Pancreas (tissue), 10 donors: Measurements from ENCODE around the gene NCK1. TPM values are rescaled to one million over a fixed set of nuclear protein-coding genes. Genes with fewer than 3 reads are reported as not detected.
A peak's percentile ranks its signal among the peaks of the same experiment; 100 is the strongest.
"Not testable (repeated sequence)": the region's sequence is repeated elsewhere in the genome, so short reads cannot be mapped to it uniquely, and the experiment has no call there.

Experiments used
- ATAC-seq, 4 donors: fragments of 200-7000 bp; cut with Tn5 transposase; one replicate each; pipeline versions ENCODE4 v1.8.0 to v1.9.1; 2020; ENCODE audit warnings: mild to moderate bottlenecking in 4 of 4, moderate library complexity in 4 of 4
- DNase-seq, 6 donors: peaks; one replicate each; pipeline ENCODE4 v3.0.0-alpha.2; 2020
- FAIRE-seq: peaks from 2 replicates; lab custom pipeline; 2012; peaks lifted over from hg19 to GRCh38; lab: Jason Lieb, UNC
- H3K27ac ChIP-seq, 4 donors: fragments of 200-600 bp; sonication (generic); 1 replicate in 3 of 4; 2 replicates in 1 of 4; pipeline versions ENCODE4 v1.5.0 to v1.8.0; 2020
- H3K27me3 ChIP-seq, 4 donors: fragments of 200-600 bp; one replicate each; pipeline ENCODE4 v1.8.0; 2021
- H3K36me3 ChIP-seq, 3 donors: fragments of 200-600 bp; sonication (generic) in 1 of 3; one replicate each; pipeline versions ENCODE4 v1.5.0 to v1.8.0; 2020 to 2021
- H3K4me1 ChIP-seq, 3 donors: fragments of 200-600 bp; one replicate each; pipeline ENCODE4 v1.8.0; 2021
- H3K4me3 ChIP-seq, 4 donors: fragments of 200-600 bp; sonication (generic) in 2 of 4; one replicate each; pipeline versions ENCODE4 v1.5.0 to v1.8.0; 2020 to 2021
- H3K9me3 ChIP-seq, 4 donors: fragments of 200-600 bp; one replicate each; pipeline ENCODE4 v1.8.0; 2021
- WGBS, 2 donors: extraction: QIAGEN DNeasy Blood & Tissue Kit; methylation state at CpG; one replicate each; pipeline ENCODE4 v1.1.7; 2013; 5-methylcytosine and 5-hydroxymethylcytosine counted together
- intact Hi-C, 3 donors: fragments of 100-400 bp; cut with DNase I; formaldehyde crosslinking; loops; one replicate each; pipeline versions ENCODE4 v1.11.1 to v1.14.2; 2022
- polyA plus RNA-seq, 2 donors: library from polyadenylated mRNA; stranded (reverse); fragments of 200-250 nt; gene quantifications; one replicate each; pipeline ENCODE4 v1.2.3, GENCODE V29; 2013
- total RNA-seq, 6 donors: library from RNA; stranded (reverse); fragmentation: NEBNext Ultra II Directional in 4 of 6; extraction: Animal tissue kit (Norgen Biotek cat#: 25700) in 4 of 6; gene quantifications; one replicate each; pipeline versions ENCODE4 v1.2.1 to v1.2.4, GENCODE V29; 2021 to 2023
- TF ChIP-seq, protein P1 (sequence below), 4 donors: fragments of 200-600 bp; sonication (generic) in 3 of 4; IDR thresholded peaks; one replicate each; pipeline versions ENCODE4 v1.5.0 to v1.8.0; 2021; ENCODE audit warnings: antibody characterized with exemption in 4 of 4
- donor health status: healthy with polysubstance abuse.
- donor health status: DM: no; HTN: no; CAD: no; lungs with moderate emphysema.
- donor health status: DM: no; HTN: no; CAD: no.
- donor health status: control.
- donor health status: control.
- donor health status: Bipolar disorder and iron deficiency.
- donor health status: DM: yes; HTN: yes; CAD: no.
- donor health status: DM: no; HTN: no; CAD: no.
- donor health status: DM: no; HTN: no; CAD: no.
- donor health status: DM: yes; HTN: yes; CAD: no.

The NCK1 gene
- total and polyA plus RNA-seq, 8 donors = 5.4 to 28.3 (median 10.8) TPM

DNA sequence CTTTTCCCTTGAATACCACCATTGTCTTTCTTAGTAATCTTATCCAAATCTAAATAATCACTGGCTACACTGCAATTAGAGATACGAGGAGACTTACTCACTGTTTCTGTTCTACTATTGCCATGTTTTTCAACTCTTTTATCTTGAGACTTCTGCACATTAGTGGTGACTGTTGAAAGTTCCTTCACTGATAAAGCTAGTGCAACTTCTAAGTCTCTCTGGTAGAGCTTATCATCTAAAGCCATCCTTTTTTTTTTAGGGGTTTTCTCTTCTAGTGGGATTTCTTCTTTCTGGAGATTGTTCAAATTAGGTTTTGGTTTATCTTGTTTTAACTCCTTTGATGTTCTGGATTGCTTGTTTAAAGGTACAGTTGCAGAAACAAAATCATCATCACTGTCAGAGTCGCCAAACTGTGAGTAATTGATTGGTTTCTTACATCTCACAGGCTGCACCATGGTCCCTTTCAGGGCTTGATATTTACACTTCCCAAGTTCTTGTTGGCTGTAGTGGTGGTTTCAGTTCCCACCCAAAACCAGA is 37.7 kb downstream of the NCK1 start:
- Histone ChIP-seq H3K36me3 (no peaks in the 10 kb centered on the region), H3K4me3 (no peak overlapping the region), H3K27ac (no peak overlapping the region), H3K9me3 (peaks cover 0 to 4% (median 0%) of the 10 kb centered on the region in 4 donors), H3K27me3 (no peaks in the 10 kb centered on the region), H3K4me1 (peaks cover 0 to 3% (median 2%) of the 10 kb centered on the region in 3 donors)
- DNase-seq (no peak), FAIRE-seq (no peak), ATAC-seq (peak in 1 of 4 donors; percentile 50)
- intact Hi-C loops = no loop called here
- TF ChIP-seq, protein P1, sequence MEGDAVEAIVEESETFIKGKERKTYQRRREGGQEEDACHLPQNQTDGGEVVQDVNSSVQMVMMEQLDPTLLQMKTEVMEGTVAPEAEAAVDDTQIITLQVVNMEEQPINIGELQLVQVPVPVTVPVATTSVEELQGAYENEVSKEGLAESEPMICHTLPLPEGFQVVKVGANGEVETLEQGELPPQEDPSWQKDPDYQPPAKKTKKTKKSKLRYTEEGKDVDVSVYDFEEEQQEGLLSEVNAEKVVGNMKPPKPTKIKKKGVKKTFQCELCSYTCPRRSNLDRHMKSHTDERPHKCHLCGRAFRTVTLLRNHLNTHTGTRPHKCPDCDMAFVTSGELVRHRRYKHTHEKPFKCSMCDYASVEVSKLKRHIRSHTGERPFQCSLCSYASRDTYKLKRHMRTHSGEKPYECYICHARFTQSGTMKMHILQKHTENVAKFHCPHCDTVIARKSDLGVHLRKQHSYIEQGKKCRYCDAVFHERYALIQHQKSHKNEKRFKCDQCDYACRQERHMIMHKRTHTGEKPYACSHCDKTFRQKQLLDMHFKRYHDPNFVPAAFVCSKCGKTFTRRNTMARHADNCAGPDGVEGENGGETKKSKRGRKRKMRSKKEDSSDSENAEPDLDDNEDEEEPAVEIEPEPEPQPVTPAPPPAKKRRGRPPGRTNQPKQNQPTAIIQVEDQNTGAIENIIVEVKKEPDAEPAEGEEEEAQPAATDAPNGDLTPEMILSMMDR (IDR thresholded peaks at IDR 0.05) = no peak
- 73 to 80% methylated on average over 2 of the region's 2 CpGs for WGBS, 2 donors

DNA sequence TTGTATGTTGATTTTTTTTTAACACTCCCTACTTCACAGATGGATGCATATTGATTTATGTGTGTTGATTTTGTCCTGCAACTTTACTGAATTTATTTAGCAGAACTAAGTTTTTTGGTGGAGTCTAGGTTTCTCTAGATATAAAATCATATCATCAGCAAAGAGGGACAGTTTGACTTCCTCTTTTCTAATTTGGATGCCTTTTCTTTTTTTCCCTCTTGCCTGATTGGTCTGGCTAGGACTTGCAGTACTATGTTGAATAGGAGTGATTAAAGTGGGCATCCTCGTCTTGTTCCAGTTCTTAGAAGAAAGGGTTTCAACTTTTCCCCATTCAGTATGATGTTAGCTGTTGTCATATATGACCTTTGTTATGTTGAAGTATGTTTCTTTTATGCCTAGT is 38.7 kb downstream of the NCK1 start:
- DNase-seq, H3K36me3 ChIP-seq, H3K27ac ChIP-seq, H3K27me3 ChIP-seq, intact Hi-C loops, H3K9me3 ChIP-seq, FAIRE-seq, H3K4me1 ChIP-seq, H3K4me3 ChIP-seq: not testable (repeated sequence)
- 96 to 97% methylated on average over 1 of the region's 1 CpG for WGBS, 2 donors
- ATAC-seq = peak in 1 of 4 donors; percentile 47

GRCh38 chr3:136901391-136901790 is 39.4 kb downstream of the NCK1 start:
- no peak overlapping the region for H3K4me3 ChIP-seq
- FAIRE-seq = no peak
- TF ChIP-seq, protein P1 (IDR thresholded peaks at IDR 0.05) = no peak
- intact Hi-C loops = no loop called here
- H3K36me3 ChIP-seq = no peaks in the 10 kb centered on the region
- H3K27ac ChIP-seq = no peak overlapping the region
- H3K27me3 ChIP-seq = no peaks in the 10 kb centered on the region
- no peak for DNase-seq
- no peak for ATAC-seq
- peaks cover 0 to 3% (median 0%) of the 10 kb centered on the region in 3 donors for H3K4me1 ChIP-seq
- H3K9me3 ChIP-seq = peaks cover 0 to 4% (median 0%) of the 10 kb centered on the region in 4 donors
- 59 to 62% methylated on average over 3 of the region's 3 CpGs for WGBS, 2 donors

DNA sequence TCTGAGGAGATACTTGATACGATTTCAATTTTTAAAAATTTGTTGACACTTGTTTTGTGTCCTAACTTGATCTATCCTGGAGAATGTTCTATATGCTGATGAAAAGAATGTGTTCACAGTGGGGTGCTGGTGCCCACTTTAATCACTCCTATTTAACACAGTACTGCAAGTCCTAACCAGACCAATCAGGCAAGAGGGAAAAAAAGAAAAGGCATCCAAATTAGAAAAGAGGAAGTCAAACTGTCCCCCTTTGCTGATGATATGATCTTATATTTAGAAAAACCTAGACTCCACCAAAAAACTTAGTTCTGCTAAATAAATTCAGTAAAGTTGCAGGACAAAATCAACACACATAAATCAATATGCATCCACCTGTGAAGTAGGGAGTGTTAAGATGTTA is 40.5 kb downstream of the NCK1 start:
- ATAC-seq, FAIRE-seq, H3K4me1 ChIP-seq, H3K9me3 ChIP-seq, H3K27me3 ChIP-seq, H3K27ac ChIP-seq, DNase-seq, H3K4me3 ChIP-seq, H3K36me3 ChIP-seq, intact Hi-C loops: not testable (repeated sequence)
- WGBS, 2 donors = 40 to 62% methylated on average over 1 of the region's 1 CpG

GRCh38 chr3:136903899-136904298 is 41.9 kb downstream of the NCK1 start:
- FAIRE-seq (no peak), ATAC-seq (no peak), DNase-seq (no peak)
- TF ChIP-seq, protein P1 (IDR thresholded peaks at IDR 0.05) = no peak
- intact Hi-C loops = no loop called here
- Histone ChIP-seq H3K4me1 (no peaks in the 10 kb centered on the region), H3K27me3 (no peaks in the 10 kb centered on the region), H3K27ac (no peak overlapping the region), H3K4me3 (no peak overlapping the region), H3K9me3 (peaks cover 0 to 4% (median 0%) of the 10 kb centered on the region in 4 donors), H3K36me3 (no peaks in the 10 kb centered on the region)
- 0 to 5% methylated on average over 1 of the region's 1 CpG for WGBS, 2 donors

- H3K9me3 ChIP-seq = peaks cover 0 to 4% (median 0%) of the 10 kb centered on the region in 4 donors
- H3K27ac ChIP-seq = no peak overlapping the region
- DNase-seq (no peak), ATAC-seq (no peak), FAIRE-seq (no peak)
- H3K4me1 ChIP-seq = peaks cover 0 to 8% (median 0%) of the 10 kb centered on the region in 3 donors
- WGBS, 2 donors = 73 to 75% methylated on average over 4 of the region's 4 CpGs
- H3K4me3 ChIP-seq = no peak overlapping the region
- no peaks in the 10 kb centered on the region for H3K36me3 ChIP-seq
- TF ChIP-seq, protein P1 (IDR thresholded peaks at IDR 0.05) = no peak
- H3K27me3 ChIP-seq = no peaks in the 10 kb centered on the region
- intact Hi-C loops = no loop called here
These were observed 42.7 kb downstream of the NCK1 start for GRCh38 chr3:136904746-136905145.
